ENCODE measurements around the gene SOWAHC. TPM values are rescaled to one million over a fixed set of nuclear protein-coding genes. Genes with fewer than 3 reads are reported as not detected.
A peak's percentile ranks its signal among the peaks of the same experiment; 100 is the strongest.

SOWAHC gene
- total RNA-seq, 2 donors from 2014 or later, result 8.8 to 11.2 TPM

DNA sequence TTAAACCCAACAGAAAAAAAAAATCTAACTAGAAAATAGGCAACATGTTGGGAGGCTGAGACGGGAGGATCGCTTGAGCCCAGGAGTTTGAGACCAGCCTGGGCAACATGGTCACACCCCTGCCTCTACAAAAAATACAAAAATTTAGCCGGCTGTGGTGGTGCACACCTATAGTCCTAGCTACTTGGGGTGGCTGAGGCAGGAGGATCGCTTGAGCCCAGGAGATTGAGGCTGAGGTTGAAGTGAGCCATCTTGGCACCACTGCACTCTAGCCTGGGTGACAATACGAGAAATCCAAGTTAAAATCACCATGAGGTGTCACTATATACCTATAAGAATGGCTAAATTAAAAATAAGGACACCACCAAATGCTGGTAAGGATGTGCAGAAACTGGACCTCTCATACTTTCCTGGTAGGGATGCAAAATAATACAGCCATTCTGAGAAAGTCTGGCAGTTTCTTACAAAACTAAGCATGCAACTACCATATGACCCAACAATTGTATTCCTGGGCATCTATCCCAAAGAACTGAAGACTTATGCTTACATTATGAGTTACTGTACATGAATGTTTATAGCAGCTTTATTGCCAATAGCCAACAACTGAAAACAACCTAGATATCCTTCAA is 2.6 kb upstream of the SOWAHC start:
- intact Hi-C loops (cut with DNase I), result no loop called here
- WGBS, 2 donors, result 76 to 82% methylated on average over 5 of the region's 5 CpGs
- no peak for ATAC-seq
- no peak for DNase-seq
- Histone ChIP-seq H3K9me3 (no peaks in the 10 kb centered on the region), H3K4me1 (peaks cover 28% of the 10 kb centered on the region), H3K36me3 (replicated peaks in 1 of 2; ENCODE audit: insufficient read depth in 1 of 2, low read depth in 2 of 2) (no peaks in the 10 kb centered on the region), H3K27ac (no peak overlapping the region), H3K27me3 (no peaks in the 10 kb centered on the region), H3K4me3 (no peak overlapping the region)
- TF ChIP-seq POLR2A (IDR thresholded peaks at IDR 0.05), result no peak
- TF ChIP-seq CTCF (IDR thresholded peaks at IDR 0.05), result peak in 4 of 7 experiments; percentile 42 to 44 (median 43)

DNA sequence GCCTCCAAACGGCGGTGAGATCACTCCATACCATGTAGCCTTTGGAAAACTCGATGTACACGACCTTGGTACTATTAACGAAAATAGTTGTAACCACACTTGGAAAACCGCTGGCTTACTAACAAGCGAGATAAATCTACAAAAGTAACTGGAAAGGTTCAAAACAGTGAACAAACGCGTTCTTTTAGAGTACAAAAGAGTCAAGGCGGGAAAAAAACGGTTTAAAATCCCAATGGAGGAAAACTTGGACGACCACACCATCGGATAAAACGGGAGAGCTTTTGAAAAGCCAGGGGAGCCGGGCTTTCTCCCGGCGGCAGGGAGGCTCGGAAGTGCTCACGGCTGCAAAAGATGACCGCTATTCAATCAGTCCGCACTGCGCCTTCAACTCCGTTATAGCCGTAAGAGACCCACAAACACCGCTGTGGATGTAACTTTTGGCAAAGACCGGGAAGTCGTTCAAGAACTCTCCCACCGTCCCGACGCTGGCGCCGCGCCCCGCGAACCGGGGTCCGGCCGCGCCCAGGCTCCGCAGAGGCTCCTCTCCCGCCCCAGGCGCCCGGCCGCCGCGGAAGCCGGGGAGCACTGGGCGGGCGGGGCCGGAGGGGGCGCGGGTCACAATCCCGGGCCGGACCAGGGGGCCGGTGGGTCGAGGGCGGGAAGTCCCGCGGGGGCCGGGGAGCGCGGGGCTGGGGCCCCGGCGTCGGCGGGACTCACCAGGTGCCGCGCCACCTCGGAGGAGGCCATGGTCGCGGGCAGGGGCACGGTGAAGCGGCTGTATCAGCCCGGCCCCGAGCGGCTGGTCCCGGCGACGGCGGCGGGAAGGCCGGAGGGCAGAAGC is 863 bp upstream of the SOWAHC start:
- H3K27me3 ChIP-seq, result no peaks in the 10 kb centered on the region
- TF ChIP-seq CTCF (IDR thresholded peaks at IDR 0.05) (no peak), POLR2A (IDR thresholded peaks at IDR 0.05) (no peak)
- no peaks in the 10 kb centered on the region for H3K9me3 ChIP-seq
- H3K36me3 ChIP-seq (replicated peaks in 1 of 2; ENCODE audit: insufficient read depth in 1 of 2, low read depth in 2 of 2), result no peaks in the 10 kb centered on the region
- intact Hi-C loops (cut with DNase I), result no loop called here
- ATAC-seq (peak; percentile 33), DNase-seq (peak in 3 of 4 donors; percentile 44 to 48 (median 47))
- peak overlapping the region; percentile 87 to 98 (median 93) for H3K27ac ChIP-seq
- H3K4me3 ChIP-seq, result peak overlapping the region; percentile 55 to 66
- H3K4me1 ChIP-seq, result peaks cover 35% of the 10 kb centered on the region
- 0% methylated on average over 31 to 56 of the region's 82 CpGs for WGBS, 2 donors

- Histone ChIP-seq H3K27ac (peak overlapping the region in 3 of 4 donors; percentile 87 to 98 (median 92)), H3K4me1 (peaks cover 35% of the 10 kb centered on the region), H3K9me3 (no peaks in the 10 kb centered on the region), H3K4me3 (peak overlapping the region; percentile 55 to 66), H3K36me3 (replicated peaks in 1 of 2; ENCODE audit: insufficient read depth in 1 of 2, low read depth in 2 of 2) (no peaks in the 10 kb centered on the region), H3K27me3 (no peaks in the 10 kb centered on the region)
- 23 to 50% methylated on average over 2 to 74 of the region's 90 CpGs for WGBS, 2 donors
- DNase-seq, result peak in 3 of 4 donors; percentile 20 to 28 (median 23)
- intact Hi-C loops (cut with DNase I), result no loop called here
- no peak for ATAC-seq
- no peak for TF ChIP-seq CTCF (IDR thresholded peaks at IDR 0.05)
- no peak for TF ChIP-seq POLR2A (IDR thresholded peaks at IDR 0.05)
Observed at GRCh38 chr2:109614715-109615636, 812 bp downstream of the SOWAHC start.

- intact Hi-C loops (cut with DNase I), result no loop called here
- DNase-seq, result no peak
Observed at GRCh38 chr2:109615637-109616144, 1.5 kb downstream of the SOWAHC start.

More at GRCh38 chr2:109615637-109616144, 1.5 kb downstream of the SOWAHC start:
- 75 to 89% methylated on average over 23 to 24 of the region's 24 CpGs for WGBS, 2 donors
- no peaks in the 10 kb centered on the region for H3K27me3 ChIP-seq
- H3K4me3 ChIP-seq, result no peak overlapping the region
- no peak for TF ChIP-seq CTCF (IDR thresholded peaks at IDR 0.05)
- TF ChIP-seq POLR2A (IDR thresholded peaks at IDR 0.05), result no peak
- H3K9me3 ChIP-seq, result no peaks in the 10 kb centered on the region
- H3K36me3 ChIP-seq (replicated peaks in 1 of 2; ENCODE audit: insufficient read depth in 1 of 2, low read depth in 2 of 2), result no peaks in the 10 kb centered on the region
- H3K27ac ChIP-seq, result no peak overlapping the region
- peaks cover 35% of the 10 kb centered on the region for H3K4me1 ChIP-seq
- no peak for ATAC-seq

All from body of pancreas (tissue), 4 donors.